ENCODE data around the gene TAF13.

TAF13 gene, protein sequence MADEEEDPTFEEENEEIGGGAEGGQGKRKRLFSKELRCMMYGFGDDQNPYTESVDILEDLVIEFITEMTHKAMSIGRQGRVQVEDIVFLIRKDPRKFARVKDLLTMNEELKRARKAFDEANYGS

DNA sequence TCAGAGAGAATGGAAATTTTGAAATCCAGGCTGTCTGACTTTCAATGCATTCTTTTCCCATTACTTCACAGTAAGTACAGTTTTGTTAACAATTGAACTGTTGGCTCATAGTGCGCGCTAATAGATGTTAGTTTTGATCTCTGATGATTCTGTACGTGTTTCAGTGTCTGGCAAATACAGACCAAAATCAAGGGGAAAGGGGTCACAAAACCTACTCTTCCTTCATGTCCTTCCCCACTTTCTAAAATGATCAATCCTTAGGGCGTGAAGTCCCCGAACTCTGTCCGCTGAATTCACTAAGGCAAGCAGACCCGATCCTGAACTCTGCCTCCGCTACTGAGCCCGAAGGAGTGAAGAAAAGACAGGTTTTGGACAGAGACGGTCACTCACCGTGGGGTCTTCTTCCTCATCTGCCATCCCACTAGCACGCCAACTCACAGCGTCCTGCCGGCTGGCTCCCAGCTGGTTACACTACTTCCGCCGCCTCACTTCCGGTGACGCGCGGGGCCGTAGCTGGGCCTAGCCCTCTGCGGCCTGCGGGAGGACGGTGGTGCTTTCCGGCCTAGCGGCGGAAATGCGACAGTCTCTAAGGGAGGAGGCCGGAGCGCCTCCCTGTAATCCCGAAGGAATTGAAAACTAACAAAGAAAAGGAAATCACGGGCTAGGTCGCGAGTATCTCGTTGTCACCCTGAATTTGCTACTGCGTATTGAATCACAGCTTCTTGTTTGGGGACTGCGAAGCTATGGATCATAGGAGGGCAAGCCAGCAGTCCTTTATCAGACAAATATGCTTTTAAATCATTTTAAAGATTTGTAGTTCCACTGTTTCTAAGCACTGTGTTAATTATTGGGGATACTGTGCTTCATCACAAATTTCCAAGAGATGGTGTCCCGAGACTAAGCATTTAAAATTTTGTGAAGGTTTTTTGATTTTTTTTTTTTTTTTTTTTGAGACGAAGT, at the start of gene TAF13:
TSS of gene TAF13 (minus strand) at position 473 of the 960 bp plus-strand sequence. CDS start at position 417, 56 bp downstream.
- peak; percentile 95 for DNase-seq

DNA sequence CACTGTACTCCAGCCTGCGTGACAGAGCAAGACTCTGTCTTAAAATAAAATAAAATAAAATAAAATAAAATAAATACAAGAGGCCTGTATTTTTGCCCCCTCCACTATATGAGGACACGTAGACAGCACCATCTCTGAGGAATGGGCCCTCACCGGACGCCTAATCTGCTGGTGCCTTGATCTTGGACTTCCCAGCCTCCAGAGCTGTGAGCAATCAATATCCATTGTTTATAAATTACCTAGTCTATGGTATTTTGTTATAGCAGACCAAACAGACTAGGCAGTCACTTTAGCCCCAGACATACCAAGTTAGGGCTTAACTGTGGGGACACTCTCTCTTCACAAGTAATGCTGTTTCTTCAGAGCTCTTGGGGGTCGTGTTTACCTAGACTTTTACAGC, 44.6 kb upstream of the TAF13 start:
- DNase-seq = no peak

DNA sequence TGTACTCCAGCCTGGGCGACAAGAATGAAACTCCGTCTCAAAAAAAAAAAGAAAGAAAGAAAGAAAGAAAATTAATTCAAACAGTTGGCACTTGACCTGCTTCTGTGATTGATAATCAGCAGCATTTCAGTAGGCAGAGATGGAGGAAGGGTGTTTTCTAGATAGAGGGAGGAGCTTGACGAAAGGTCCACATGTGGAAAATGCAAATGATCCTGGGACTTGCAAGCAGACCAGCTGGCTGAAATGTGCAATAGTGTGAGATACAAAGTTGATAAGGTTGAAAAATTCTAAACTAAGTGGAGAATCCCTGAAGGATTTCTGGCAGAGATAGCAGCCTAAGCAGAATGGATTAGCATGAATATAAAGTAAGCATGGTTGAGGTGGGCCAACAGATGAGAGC, 42.3 kb upstream of the TAF13 start:
- no peak for DNase-seq

DNA sequence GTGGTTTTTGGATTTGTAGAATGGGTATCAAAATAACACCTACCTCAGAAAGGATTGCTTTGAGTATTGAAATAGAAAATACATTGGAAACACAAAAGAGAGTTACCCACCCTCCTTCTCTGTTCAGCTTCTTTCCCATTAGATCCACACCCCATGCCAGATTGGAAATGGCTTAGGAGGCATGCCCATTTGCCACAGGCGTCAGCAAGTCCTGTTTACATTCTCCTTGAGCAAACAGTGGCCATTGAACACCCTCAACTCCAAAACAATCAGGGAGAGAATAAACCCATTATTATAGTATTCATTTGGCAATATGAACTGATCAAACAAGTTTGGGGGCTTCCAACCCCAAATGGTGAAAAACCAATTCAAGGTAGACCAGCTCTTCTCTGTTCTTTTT, 40.5 kb upstream of the TAF13 start:
- no peak for DNase-seq

DNA sequence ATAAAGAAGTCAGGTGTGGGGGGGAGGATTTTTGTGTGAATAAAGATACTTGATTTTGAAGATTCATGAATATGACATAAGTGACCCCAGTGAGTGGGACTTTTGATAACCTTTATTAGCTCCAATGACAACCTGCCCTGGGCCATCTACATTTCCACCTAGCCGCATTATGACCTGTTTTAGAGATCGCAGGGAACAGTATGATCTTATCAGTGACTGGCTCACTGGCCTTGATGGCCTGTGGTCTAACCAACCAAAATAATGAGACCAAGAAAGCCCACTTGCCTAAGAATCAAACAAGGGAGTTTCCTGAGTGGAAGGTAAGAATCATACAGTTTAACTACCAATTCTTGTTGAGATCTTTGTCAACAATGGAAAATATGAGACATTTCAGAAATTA, 39.9 kb upstream of the TAF13 start:
- peak; percentile 46 for DNase-seq

DNA sequence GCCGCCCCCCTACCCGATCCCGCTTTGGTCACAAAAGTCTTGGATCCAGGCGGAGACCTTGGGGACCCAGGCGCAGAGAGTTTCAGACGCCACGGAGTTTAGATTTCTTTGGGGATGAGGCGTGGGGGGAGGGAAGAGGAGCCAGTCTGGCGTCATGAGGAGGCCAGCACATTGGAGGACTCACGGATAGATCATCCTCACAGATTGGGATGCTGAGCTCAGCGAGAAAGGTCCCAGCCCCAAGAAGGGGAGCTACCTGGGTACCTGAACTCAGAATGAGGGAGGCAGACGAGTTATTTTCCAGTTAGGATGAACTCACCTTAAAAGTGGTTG, 38.5 kb upstream of the TAF13 start:
- DNase-seq = no peak

DNA sequence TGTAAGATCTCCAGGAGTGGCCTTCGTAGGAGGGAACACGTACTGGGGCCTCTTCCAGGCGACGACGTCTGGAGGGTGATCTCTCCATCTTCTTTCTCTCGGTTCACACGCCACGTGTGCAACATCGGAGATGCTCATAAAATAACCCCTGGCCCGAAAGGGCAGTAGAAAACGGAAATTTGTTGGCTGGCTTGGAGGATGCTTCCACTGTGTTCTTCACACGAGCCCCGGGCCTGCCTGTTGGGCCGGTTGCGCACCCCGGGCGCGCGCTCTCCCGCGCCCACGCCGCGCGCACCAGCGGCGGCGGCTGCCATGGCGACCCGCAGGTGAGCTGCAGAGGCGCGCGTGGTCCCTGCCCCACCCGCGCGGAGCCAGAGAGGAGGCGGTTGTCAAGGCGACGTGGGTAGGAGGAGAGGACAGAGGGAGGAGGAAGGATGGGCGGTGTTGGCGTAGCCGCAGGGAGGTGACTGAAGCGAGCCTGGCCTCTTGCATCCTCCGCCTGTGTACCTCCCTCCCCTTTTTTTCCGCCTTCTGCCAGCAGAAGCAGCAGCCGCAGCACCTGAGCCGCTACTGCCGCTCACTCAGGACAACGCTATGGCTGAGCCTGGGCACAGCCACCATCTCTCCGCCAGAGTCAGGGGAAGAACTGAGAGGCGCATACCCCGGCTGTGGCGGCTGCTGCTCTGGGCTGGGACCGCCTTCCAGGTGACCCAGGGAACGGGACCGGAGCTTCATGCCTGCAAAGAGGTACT, 38.0 kb upstream of the TAF13 start, which contains the start of gene ELAPOR1:
TSS of gene ELAPOR1 (plus strand) at position 526 of the 752 bp plus-strand sequence. CDS start at position 595, 69 bp downstream.
- DNase-seq = peak; percentile 83

DNA sequence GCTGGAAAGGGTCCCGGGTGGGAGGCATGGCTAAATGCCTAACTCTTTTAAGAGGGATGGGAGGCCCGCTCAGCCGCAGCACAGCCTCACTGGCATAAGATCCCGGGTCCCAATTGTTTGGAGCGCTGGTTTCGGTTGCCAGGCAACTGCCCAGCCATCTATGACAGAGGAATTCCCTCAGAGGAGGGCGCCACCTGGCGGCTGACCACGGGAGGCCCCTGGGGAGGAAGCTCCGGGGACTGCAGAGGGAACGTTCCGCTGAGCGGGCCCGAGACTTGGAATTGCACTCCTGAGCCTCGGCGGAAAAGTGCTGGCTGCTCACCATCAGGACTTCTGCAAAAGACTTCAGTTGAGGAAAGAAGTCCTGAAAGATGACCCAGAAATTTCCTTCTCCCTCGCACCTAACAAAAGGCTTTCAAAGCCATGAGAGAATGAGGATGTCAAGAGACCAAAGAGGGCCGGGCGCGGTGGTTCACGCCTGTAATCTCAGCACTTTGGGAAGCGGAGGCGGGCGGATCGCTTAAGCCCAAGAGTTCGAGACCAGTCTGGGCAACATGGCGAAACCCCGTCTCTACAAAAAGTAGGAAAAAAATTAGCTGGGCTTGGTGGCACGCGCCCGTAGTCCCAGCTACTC, 37.0 kb upstream of the TAF13 start:
- peak; percentile 91 for DNase-seq

DNA sequence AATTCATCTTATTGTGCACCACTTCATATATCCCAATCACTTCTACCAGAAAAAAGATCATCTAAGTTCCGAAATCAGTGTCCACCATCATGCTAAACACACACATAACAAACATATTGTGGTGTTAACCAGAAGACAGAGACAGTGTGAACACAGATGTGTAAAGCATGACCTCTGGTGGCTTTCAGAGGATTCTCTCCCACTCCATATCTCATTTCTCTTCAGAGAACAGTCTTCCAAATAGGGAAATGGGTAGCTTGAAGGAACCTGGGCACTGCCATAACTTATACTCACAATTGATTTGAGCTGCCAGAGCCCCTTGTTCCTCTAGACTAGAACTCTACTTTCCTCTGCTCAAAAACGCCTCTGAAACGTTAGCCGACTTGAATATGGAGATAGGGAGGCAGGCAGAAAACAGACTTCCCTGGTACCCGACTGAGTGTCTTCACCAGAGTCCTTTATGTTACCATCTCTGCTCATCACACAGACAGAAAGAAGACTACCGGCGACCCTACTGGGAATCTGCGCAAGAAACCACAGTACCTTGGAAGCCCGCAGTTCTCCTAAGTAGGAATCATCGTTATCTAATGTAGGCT, 36.4 kb upstream of the TAF13 start:
- DNase-seq = no peak

DNA sequence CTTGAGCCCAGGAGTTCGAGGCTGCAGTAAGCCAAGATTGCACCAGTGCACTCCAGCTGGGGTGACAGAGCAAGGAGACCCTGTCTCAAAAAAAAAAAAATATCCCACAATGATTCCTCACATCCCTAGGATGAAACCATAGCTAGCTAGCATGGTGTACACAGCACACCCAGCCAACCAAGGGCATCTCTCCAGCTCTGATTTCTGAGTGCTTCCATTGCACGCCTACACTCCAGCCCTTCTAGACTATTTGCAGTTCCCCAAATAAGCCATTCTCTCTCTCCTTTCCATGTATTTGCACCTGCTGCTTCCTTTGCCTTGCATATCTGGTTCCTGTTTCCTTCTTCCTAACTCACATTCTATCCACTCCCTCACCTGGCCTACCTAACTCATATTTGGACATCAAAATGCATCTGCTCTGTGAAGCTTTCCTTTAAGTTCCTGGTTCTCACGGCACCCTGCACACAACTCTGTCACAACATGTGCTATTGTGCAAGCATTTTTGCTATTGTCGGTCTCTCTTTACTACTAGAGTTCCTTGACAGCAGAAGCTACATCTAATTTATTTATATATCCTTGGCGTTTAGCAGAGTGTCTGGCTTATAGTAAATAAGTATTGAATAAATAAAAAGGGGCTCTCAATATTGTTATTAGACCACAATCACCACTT, 35.7 kb upstream of the TAF13 start:
- no peak for DNase-seq

DNA sequence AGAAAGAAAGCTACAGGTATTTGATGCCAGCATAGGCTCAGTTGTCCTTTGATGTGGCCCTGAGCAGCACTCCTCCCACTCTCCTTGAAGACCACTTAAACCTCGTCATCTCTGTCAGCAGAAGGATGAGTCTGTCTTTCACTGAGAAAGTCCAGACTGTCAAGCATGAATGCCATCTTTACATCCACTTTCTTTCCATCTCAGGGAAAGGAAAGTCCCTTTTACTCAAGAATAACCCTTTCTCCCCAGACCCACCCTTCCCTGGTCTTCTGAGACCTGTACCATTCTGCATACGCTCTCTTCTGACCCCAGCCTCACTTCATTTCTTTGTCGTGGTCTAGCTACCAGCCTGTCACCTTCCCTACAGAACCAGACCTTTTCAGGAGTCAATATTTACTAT, 34.1 kb upstream of the TAF13 start:
- no peak for DNase-seq

DNA sequence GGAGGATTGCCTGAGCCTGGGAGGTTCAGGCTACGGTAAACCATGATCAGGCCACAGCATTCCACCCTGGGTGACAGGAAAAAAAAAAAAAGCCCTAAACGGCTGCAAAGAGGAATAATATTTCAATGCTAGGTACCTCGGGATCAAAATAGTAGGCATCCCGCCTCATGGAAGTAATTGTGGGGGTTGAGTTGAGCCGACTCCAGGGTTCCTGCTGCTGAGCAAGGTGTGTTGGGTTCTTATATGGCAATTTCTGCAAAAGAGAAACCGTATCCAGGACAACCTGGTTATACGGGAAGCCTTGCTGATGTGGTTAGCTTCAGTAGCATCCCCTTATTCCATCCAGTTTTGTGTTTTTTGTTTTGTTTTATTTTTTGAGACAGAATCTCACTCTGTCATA, 32.0 kb upstream of the TAF13 start:
- DNase-seq = no peak

DNA sequence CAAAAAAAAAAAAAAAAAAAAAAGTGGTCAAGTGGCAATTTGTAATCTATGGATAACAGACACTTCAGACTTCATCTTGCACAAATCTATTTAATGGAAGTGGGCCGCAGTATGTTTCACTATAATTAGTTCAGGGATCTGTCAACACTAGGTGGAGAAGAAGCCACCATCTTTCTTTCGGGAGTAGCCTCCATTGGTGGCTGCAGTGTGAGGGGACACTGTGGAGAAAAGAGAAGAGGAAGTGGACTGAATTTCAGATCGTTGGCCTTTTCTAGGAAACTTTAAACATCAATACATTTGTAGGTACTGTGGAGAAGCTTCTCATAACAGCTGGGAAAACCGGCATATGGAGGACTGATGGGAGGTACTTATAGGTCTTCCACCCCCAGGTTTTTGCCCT, 30.1 kb upstream of the TAF13 start:
- no peak for DNase-seq

DNA sequence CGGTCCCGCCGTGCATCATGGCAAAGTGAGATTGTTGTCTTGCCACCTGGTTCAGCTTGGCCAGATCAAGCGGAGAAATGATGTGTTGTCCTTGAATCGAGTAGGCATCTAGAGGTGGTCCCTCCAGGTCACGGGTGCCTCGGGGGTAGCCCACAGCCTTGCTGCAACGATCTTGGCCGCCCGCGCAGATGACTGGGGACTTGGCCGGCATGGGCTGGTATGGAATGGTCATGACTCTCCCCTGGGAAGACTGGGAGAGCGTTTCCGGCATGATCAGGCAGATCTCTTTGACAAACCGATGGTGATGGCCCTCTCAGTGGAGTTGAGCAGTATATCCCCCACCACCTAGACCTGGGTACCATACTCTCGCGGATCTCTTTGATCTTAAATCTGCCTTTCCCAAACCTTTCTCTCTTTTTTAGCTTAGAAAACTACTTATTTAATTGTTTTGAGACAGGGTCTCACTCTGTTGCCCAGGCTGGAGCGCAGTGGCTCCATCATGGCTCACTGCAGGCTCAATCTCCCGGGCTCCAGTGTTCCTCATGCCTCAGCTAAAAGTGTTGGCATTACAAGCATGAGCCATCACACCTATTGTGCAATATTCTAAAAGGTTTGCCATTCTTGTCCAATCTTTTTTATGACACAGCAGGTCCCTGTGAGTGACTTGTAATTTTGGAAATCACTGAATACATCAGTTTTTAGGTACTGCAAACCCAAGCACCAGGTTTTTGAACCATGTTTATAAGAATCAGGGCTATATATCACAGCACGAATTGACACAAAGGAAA, 28.8 kb upstream of the TAF13 start:
- no peak for DNase-seq

DNA sequence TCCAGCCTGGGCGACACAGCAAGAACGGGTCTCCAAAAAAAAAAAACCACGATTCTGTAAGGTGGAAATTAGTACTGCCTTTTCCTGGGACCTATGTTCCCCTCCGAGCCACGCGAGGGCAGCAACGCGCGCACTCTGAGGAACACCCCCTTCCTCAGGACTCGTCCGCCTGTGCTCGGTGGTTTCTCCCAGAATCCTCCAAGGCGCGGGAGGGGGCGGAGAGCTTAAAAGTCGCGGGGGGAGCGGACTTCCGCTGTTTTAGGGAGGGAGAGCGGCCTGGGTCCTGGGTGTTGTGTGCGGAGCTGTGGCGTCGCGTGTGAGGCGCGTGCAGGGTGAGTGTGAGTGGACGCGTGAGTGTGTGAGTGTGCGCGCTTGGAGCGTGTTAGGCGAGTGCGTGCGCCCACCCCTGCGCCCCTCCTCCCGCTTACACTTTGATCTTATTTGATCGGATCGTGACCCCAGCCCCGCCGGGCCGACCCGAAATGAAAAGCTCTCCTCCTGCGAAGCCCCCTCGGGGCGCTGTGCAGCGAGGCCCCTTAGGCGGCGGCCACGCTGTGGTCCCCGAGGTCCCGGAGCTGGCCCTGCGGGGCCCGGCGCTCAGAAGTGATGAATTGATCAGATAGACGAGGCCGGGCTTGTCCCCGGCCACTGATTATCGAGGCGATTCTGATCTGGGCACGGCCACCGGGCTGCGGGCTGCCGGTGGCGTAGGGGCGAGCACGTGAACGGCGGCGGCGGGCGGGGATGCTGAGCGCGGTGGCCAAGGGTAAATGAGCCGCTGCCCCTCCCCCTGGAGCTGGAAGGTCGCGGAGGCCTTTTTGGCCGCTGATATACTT, 24.4 kb upstream of the TAF13 start:
- DNase-seq = peak; percentile 98

DNA sequence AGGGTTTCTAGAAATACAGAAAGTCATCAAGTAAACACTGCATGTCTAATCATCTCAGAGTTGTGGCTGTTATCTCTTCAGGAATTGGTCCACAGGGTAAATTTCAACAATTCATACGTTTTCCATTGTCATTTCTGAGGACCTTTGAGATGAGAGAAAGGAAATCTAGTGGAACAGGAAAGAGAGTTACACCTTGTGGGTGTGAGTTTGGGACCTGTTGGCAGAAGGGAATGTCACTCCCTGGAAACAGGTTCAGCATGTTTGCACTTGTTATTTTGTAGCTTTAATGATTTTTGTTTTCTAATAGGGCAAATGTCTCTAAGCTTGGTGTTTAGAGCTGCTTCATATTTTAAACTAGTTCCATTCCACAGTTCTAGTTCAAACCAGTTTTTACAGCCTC, 20.3 kb upstream of the TAF13 start:
- no peak for DNase-seq

DNA sequence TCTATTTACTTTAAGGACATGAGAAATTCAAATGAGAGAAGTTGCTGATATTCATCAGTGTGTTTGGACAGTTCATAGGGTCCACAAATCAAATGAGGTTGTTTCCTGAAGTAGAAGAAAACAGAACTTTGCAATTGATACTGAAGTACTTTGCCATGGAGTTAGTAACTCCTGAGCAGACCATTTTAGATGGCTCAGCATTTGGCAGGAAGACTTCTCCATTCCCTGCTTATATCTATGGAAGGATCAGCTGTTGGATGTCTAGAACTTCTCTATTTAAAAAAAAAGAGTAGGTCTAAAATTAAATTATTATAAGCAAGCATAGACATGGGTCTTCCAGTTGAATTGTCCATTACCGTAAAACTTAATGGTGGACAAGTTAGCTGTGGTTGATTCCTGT, 19.8 kb upstream of the TAF13 start:
- DNase-seq = no peak

DNA sequence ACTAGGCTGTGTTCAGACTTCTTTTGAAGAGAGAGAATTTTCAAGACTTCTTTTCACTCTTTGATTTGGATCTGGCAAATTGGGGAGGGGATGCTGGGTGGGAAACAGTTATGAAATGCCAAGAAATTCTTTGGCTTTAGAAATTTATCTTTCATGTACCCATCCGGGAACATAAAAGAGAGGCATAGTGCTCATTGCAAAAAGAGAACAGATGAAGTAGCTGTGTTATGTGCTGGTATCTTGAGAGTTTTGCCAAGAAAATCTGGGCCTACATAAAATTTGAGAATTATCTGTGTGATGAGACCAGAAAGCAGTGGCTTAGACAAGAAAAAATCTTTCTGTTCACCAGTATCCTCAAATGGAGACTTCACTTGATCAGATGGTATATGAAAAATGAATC, 19.1 kb upstream of the TAF13 start:
- no peak for DNase-seq

DNA sequence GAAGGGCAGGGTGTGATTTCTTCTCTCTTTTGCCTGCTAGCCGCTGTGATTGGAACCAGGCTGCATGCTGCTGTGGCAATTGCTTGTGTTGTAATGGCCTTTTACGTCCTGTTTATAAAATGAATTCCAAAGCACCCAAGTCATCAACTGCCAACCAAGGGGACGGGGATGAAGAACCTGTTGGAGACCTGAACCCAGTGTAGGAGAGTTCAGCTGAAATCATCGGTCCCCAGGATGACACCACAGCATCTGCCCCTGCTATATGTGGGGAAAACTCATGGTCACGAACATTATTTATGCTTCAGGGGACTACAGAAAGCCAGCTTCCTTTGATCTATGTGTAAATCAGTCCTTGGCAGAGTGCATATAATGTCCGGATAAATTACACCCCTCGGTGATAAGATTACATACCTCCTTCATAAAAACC, 18.6 kb upstream of the TAF13 start:
- no peak for DNase-seq

DNA sequence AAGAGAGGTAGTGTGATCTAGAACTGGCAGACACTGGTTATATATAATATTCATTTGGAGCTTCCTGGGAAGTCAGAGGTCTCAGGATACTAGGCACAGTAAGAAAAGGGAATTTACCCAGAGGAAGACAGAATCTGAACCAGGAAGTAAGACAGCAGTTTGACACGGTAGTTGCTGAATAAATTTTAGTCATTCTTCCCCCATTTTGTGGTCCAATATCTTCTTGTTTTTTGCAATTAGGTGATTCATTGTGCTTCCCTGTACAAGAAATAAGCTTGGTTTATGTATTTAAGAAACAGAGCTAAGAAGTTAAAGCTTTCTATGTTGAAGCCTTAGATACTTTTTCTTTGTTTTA, 16.0 kb upstream of the TAF13 start:
- DNase-seq = peak; percentile 54
